Erythroblast (primary cell): ENCODE measurements around the gene KBTBD4.
"Not testable (repeated sequence)": the region's sequence is repeated elsewhere in the genome, so short reads cannot be mapped to it uniquely, and the experiment has no call there.

Experiments
- GATA1 ChIP-seq: IDR thresholded peaks from 2 replicates; pipeline ENCODE4 v1.6.1; 2011; ENCODE audit warnings: low read depth, mild to moderate bottlenecking, control low read depth, low read length, moderate library complexity
- POLR2A ChIP-seq: IDR thresholded peaks from 2 replicates; pipeline ENCODE4 v1.6.1; 2011; ENCODE audit warnings: mild to moderate bottlenecking, low read length

GRCh38 chr11:47557004-47557403 is 21.8 kb downstream of the KBTBD4 start:
- TF ChIP-seq POLR2A, GATA1: not testable (repeated sequence)
